HG02870 (cell line): ENCODE data around the gene COQ3.

ENCODE experiments used
- ATAC-seq: cut with Tn5 transposase; IDR thresholded peaks from one replicate; pipeline ENCODE4 v1.9.1; 2021; ENCODE audit warnings: mild to moderate bottlenecking, moderate library complexity; ENCODE audit not compliant: unreplicated experiment

The COQ3 gene

GRCh38 chr6:99393698-99394531 lies at the start of gene COQ3:
Gene COQ3 (minus strand): TSS chr6:99394195. CDS start chr6:99394179, 16 bp downstream.
- peak; percentile 72 for ATAC-seq

- ATAC-seq = peak; percentile 88
These were observed 40.9 kb upstream of the COQ3 start for GRCh38 chr6:99434702-99435530.

- ATAC-seq = no peak
These were observed 38.9 kb upstream of the COQ3 start for GRCh38 chr6:99432877-99433276.

- no peak for ATAC-seq
These were observed 37.9 kb upstream of the COQ3 start for GRCh38 chr6:99431901-99432300.

- no peak for ATAC-seq
These were observed 34.0 kb upstream of the COQ3 start for GRCh38 chr6:99427988-99428387.

- no peak for ATAC-seq
These were observed 32.4 kb upstream of the COQ3 start for GRCh38 chr6:99426451-99426757.

- peak; percentile 44 for ATAC-seq
These were observed 31.9 kb upstream of the COQ3 start for GRCh38 chr6:99425647-99426450.

- ATAC-seq = peak; percentile 79
These were observed 31.0 kb upstream of the COQ3 start, which contains the start of gene PNISR for GRCh38 chr6:99424761-99425646. Gene PNISR (minus strand): TSS chr6:99425308. CDS start chr6:99414659, 10,649 bp downstream.

GRCh38 chr6:99424022-99424421 lies 30.0 kb upstream of the COQ3 start:
- ATAC-seq = no peak

- no peak for ATAC-seq
These were observed 28.9 kb upstream of the COQ3 start for GRCh38 chr6:99422912-99423311.

- ATAC-seq = peak; percentile 80
These were observed 23.1 kb upstream of the COQ3 start for GRCh38 chr6:99416892-99417767.

GRCh38 chr6:99416226-99416625 lies 22.2 kb upstream of the COQ3 start:
- no peak for ATAC-seq

GRCh38 chr6:99415446-99415845 lies 21.5 kb upstream of the COQ3 start:
- ATAC-seq = no peak

- ATAC-seq = no peak
These were observed 18.1 kb upstream of the COQ3 start for GRCh38 chr6:99412065-99412464.

- ATAC-seq = no peak
These were observed 15.7 kb upstream of the COQ3 start for GRCh38 chr6:99409672-99410071.

GRCh38 chr6:99407076-99407475 lies 13.1 kb upstream of the COQ3 start:
- ATAC-seq = no peak

- no peak for ATAC-seq
These were observed 8.5 kb upstream of the COQ3 start for GRCh38 chr6:99402448-99402847.

GRCh38 chr6:99397287-99397686 lies 3.3 kb upstream of the COQ3 start:
- ATAC-seq = no peak

GRCh38 chr6:99393366-99393697 lies 663 bp downstream of the COQ3 start:
- ATAC-seq = peak; percentile 18
